Activated naive CD8-positive, alpha-beta T cell treated with anti-CD3 and anti-CD28 coated beads, Interleukin-2, amount 10 ng/mL, durations not matched to agents 7 days and 5 days (primary cell): ENCODE measurements around the gene PRKG1. TPM values are rescaled to one million over a fixed set of nuclear protein-coding genes. Genes with fewer than 3 reads are reported as not detected.

ENCODE experiments used
- ATAC-seq: fragments of 150-1000 bp; cut with Tn5 transposase; one replicate; pipeline ENCODE4 v1.10.0; 2021; ENCODE audit warnings: low read depth, moderate library complexity
- POLR2A ChIA-PET: fragments of 350-600 bp; sonication (Branson Sonifier 250); formaldehyde crosslinking; loops from one replicate; lab custom pipeline; 2021; ENCODE audit warnings: antibody characterized with exemption; lab: Charles Lee
- DNase-seq: peaks from one replicate; pipeline ENCODE4 v3.0.0; 2021
- H3K27ac Mint-ChIP-seq: one replicate; pipeline ENCODE4 v1.8.0; 2022; ENCODE audit warnings: mild to moderate bottlenecking, mixed read lengths
- H3K27me3 Mint-ChIP-seq: one replicate; pipeline ENCODE4 v1.8.0; 2022; ENCODE audit warnings: mild to moderate bottlenecking, moderate library complexity, mixed read lengths
- H3K36me3 Mint-ChIP-seq: one replicate; pipeline ENCODE4 v1.8.0; 2021; ENCODE audit warnings: mild to moderate bottlenecking, mixed read lengths
- H3K4me1 Mint-ChIP-seq: one replicate; pipeline ENCODE4 v1.8.0; 2021; ENCODE audit warnings: mixed read lengths
- H3K4me3 Mint-ChIP-seq: one replicate; pipeline ENCODE4 v1.8.0; 2022; ENCODE audit warnings: mild to moderate bottlenecking, moderate library complexity, mixed read lengths
- H3K9me3 Mint-ChIP-seq: one replicate; pipeline ENCODE4 v1.8.0; 2021; ENCODE audit warnings: mixed read lengths
- total RNA-seq, 2 experiments: library from RNA; stranded (reverse); gene quantifications; one replicate each; pipeline ENCODE4 v1.2.3, GENCODE V29; 2021

The PRKG1 gene
- total RNA-seq, 2 experiments from 2014 or later, result not detected

DNA sequence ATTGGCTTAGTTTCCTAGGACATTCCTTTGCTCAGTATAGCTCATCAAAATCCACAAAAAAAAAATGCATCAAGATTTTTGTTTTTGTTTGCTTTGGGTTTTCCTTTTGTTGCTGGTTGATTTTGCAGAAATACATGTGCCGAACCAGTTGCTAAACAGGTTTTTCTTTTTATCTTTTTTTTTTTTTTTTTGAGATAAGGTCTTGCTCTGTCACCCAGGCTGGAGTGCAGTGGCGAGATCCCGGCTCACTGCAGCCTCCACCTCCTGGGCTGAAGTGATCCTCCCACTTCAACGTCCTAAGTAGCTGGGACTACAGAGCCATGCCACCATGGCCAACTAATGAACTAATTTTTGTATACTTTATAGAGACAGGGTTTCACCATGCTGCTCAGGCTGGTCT lies 616.8 kb downstream of the PRKG1 start:
- Mint-ChIP-seq H3K36me3 (peaks cover 9% of the 10 kb centered on the region), H3K27ac (no peak overlapping the region), H3K4me1 (peaks cover 11% of the 10 kb centered on the region), H3K9me3 (peaks cover 5% of the 10 kb centered on the region), H3K4me3 (no peak overlapping the region), H3K27me3 (peaks cover 9% of the 10 kb centered on the region)
- no peak for DNase-seq
- POLR2A ChIA-PET, result interaction anchor here (1.2 kb wide), 1 partner anchor 9 kb away, joined by 3 read pairs; no protein-coding TSS in a partner anchor
- no peak for ATAC-seq

- Mint-ChIP-seq H3K36me3 (peaks cover 34% of the 10 kb centered on the region), H3K27ac (no peak overlapping the region), H3K9me3 (peaks cover 3% of the 10 kb centered on the region), H3K4me3 (no peak overlapping the region), H3K4me1 (peaks cover 29% of the 10 kb centered on the region), H3K27me3 (no peaks in the 10 kb centered on the region)
- no peak for DNase-seq
- POLR2A ChIA-PET, result no interaction called here
- ATAC-seq, result no peak
Observed at GRCh38 chr10:51694086-51694768, 619.9 kb downstream of the PRKG1 start.

DNA sequence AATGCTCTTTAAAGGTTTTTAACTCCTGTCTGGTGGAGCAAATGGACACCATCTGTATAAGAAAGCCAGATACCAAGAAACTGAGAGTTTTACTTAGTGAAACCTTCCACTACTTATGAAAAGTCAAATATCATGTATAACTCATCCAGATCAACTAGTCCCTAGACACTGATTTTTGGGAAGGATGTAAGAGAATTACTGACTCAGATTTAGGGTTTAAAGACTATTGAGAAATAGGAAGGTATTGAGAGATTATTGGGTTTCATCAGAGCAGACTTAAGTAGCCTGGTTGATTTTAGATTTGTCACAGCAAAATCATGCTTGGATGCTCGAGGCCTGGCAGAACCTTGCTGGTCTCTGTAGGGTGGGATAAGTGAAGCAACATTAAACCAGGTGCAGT lies 622.0 kb downstream of the PRKG1 start:
- H3K27ac Mint-ChIP-seq, result no peak overlapping the region
- no peak for ATAC-seq
- no peaks in the 10 kb centered on the region for H3K27me3 Mint-ChIP-seq
- H3K9me3 Mint-ChIP-seq, result no peaks in the 10 kb centered on the region
- H3K4me1 Mint-ChIP-seq, result peaks cover 31% of the 10 kb centered on the region
- POLR2A ChIA-PET, result no interaction called here
- H3K36me3 Mint-ChIP-seq, result peaks cover 37% of the 10 kb centered on the region
- DNase-seq, result no peak
- H3K4me3 Mint-ChIP-seq, result peak overlapping the region; percentile 35

- H3K4me3 Mint-ChIP-seq, result peak overlapping the region; percentile 98
- H3K9me3 Mint-ChIP-seq, result no peaks in the 10 kb centered on the region
- peaks cover 40% of the 10 kb centered on the region for H3K36me3 Mint-ChIP-seq
- POLR2A ChIA-PET, result interaction anchor here (1.1 kb wide), 1 partner anchor 12 kb away, joined by 4 read pairs; no protein-coding TSS in a partner anchor
- H3K27ac Mint-ChIP-seq, result peak overlapping the region; percentile 100
- DNase-seq (no peak), ATAC-seq (no peak)
- H3K4me1 Mint-ChIP-seq, result peaks cover 33% of the 10 kb centered on the region
- H3K27me3 Mint-ChIP-seq, result no peaks in the 10 kb centered on the region
Observed at GRCh38 chr10:51698473-51699063, 624.3 kb downstream of the PRKG1 start.

DNA sequence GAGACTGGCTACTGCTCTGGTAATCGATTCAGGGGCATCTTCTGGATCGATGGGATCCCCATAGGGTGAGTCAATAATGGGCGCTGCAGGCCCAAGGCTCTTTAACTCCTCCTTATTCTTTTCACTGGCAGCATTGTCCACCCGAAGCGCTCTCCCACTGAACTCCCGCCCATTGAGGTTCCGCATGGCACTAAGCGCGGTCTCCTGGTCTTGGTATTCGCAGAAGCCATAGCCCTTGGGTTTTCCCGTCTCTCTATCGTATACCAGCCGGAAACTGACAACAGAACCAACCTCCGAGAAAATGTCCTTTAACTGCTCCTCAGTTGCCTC lies 624.8 kb downstream of the PRKG1 start:
- DNase-seq, result no peak
- Mint-ChIP-seq H3K9me3 (no peaks in the 10 kb centered on the region), H3K4me1 (peaks cover 33% of the 10 kb centered on the region), H3K4me3 (peak overlapping the region; percentile 98), H3K27me3 (no peaks in the 10 kb centered on the region), H3K36me3 (peaks cover 40% of the 10 kb centered on the region), H3K27ac (peak overlapping the region; percentile 100)
- ATAC-seq, result peak; percentile 45
- POLR2A ChIA-PET, result interaction anchor here (1.1 kb wide), 1 partner anchor 11 kb away, joined by 4 read pairs; no protein-coding TSS in a partner anchor

DNA sequence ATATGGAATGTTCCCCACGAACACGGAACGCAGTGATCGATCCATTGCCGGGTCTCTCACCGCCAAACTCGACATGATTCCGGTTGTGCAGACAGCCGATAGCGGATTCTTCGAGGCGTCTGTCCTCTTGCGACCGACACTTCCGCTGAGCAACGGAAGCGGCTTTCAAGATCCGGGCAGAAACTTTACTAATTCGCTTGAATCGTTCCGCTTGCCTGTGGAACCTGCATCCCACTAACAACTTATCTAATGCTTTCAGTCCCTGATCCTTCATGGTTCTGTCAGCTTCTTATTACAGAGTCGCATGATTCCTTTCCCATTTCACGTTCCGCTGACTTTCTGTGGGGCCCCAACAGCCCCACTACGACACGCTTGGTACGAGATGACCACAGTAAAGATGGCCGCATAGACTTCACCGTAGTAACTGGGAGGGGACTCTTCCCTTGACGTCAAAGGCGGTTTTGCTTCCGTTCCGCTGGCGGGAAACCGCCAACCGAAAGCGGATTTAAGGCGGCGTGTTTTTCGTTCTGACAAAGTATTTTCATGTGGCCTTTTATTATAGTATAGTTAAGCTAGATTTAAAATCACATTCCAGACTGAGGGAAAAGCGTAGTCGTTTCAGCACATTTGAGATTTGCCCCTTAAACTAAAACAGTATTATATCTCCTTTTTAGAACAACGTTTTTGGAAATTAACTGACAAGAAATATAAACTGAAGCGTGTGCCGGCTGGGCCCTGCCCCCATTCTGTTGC lies 625.4 kb downstream of the PRKG1 start, which contains the start of gene CSTF2T:
CSTF2T (minus strand) TSS at position 121 of the 753 bp plus-strand sequence; CDS start at position 75, 46 bp downstream.
- peak; percentile 90 for ATAC-seq
- DNase-seq, result peak; percentile 89
- peaks cover 33% of the 10 kb centered on the region for H3K4me1 Mint-ChIP-seq
- H3K27ac Mint-ChIP-seq, result peak within 1 kb of the TSS; percentile 100
- H3K9me3 Mint-ChIP-seq, result no peaks in the 10 kb centered on the region
- peaks cover 39% of the 10 kb centered on the region for H3K36me3 Mint-ChIP-seq
- peak within 1 kb of the TSS; percentile 98 for H3K4me3 Mint-ChIP-seq
- no peaks in the 10 kb centered on the region for H3K27me3 Mint-ChIP-seq
- POLR2A ChIA-PET, result interaction anchor here (1.2 kb wide), 1 partner anchor 9 kb away, joined by 3 read pairs; no protein-coding TSS in a partner anchor

GRCh38 chr10:51700228-51700817 lies 626.0 kb downstream of the PRKG1 start:
- Mint-ChIP-seq H3K4me3 (peak overlapping the region; percentile 98), H3K4me1 (peaks cover 29% of the 10 kb centered on the region), H3K27me3 (no peaks in the 10 kb centered on the region), H3K9me3 (no peaks in the 10 kb centered on the region), H3K36me3 (peaks cover 36% of the 10 kb centered on the region), H3K27ac (peak overlapping the region; percentile 100)
- ATAC-seq (no peak), DNase-seq (no peak)
- POLR2A ChIA-PET, result interaction anchor here (1.2 kb wide), 1 partner anchor 9 kb away, joined by 3 read pairs; no protein-coding TSS in a partner anchor

DNA sequence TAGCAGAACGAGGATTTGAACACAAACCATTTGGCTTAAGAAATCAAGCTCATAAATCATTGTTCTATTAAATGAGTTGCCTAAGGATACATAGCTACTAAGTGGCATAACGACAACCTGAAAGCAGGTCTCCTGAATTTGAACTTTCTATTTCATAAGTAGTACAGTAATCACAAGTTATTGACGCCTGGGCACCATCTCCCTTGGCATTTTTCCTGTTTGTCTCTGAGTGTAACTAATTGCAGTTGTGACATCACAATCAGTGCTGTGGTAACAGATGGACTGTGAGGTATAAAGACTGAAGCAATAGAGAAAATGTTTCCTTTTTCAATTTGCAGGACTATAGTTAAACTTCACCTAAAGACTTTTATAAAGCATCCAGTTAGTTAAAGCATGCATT lies 631.5 kb downstream of the PRKG1 start:
- DNase-seq (no peak), ATAC-seq (no peak)
- POLR2A ChIA-PET, result no interaction called here
- Mint-ChIP-seq H3K36me3 (peaks cover 10% of the 10 kb centered on the region), H3K4me1 (peaks cover 29% of the 10 kb centered on the region), H3K9me3 (peaks cover 2% of the 10 kb centered on the region), H3K27ac (no peak overlapping the region), H3K27me3 (no peaks in the 10 kb centered on the region), H3K4me3 (no peak overlapping the region)

DNA sequence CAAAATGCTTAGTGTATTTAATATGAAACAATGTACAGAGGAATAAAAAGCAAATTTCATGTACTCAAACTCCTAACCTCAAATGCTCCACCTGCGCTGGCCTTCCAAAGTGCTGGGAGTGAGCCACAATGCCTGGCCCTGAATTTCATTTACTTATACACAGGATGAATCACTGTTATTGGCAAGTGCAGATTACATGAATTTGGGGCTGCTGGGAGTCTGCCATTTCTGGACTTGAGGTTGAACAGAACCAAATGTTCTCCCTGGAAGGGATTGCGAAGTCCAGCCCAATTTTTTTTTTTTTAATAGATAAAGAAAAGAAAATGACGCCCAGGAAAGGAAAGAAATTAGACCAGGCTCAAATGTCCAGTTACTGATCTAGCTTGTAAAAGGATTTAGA lies 631.9 kb downstream of the PRKG1 start:
- peaks cover 29% of the 10 kb centered on the region for H3K4me1 Mint-ChIP-seq
- H3K36me3 Mint-ChIP-seq, result peaks cover 9% of the 10 kb centered on the region
- no peak for ATAC-seq
- H3K9me3 Mint-ChIP-seq, result peaks cover 2% of the 10 kb centered on the region
- POLR2A ChIA-PET, result no interaction called here
- no peaks in the 10 kb centered on the region for H3K27me3 Mint-ChIP-seq
- no peak overlapping the region for H3K4me3 Mint-ChIP-seq
- no peak overlapping the region for H3K27ac Mint-ChIP-seq
- no peak for DNase-seq

- Mint-ChIP-seq H3K27me3 (no peaks in the 10 kb centered on the region), H3K36me3 (peaks cover 6% of the 10 kb centered on the region), H3K27ac (peak overlapping the region; percentile 89), H3K4me3 (peak overlapping the region; percentile 61), H3K4me1 (peaks cover 34% of the 10 kb centered on the region), H3K9me3 (peaks cover 3% of the 10 kb centered on the region)
- POLR2A ChIA-PET, result no interaction called here
- peak; percentile 57 for ATAC-seq
- DNase-seq, result no peak
Observed at GRCh38 chr10:51707392-51707791, 633.1 kb downstream of the PRKG1 start.

- Mint-ChIP-seq H3K4me1 (peaks cover 34% of the 10 kb centered on the region), H3K27ac (peak overlapping the region; percentile 89), H3K27me3 (no peaks in the 10 kb centered on the region), H3K4me3 (peak overlapping the region; percentile 61), H3K36me3 (peaks cover 6% of the 10 kb centered on the region), H3K9me3 (peaks cover 3% of the 10 kb centered on the region)
- ATAC-seq (peak; percentile 70), DNase-seq (no peak)
- POLR2A ChIA-PET, result no interaction called here
Observed at GRCh38 chr10:51707821-51708424, 633.6 kb downstream of the PRKG1 start.

GRCh38 chr10:51708609-51709008 lies 634.3 kb downstream of the PRKG1 start:
- H3K36me3 Mint-ChIP-seq, result peaks cover 6% of the 10 kb centered on the region
- H3K4me3 Mint-ChIP-seq, result no peak overlapping the region
- no peak for ATAC-seq
- peaks cover 3% of the 10 kb centered on the region for H3K9me3 Mint-ChIP-seq
- H3K27ac Mint-ChIP-seq, result peak overlapping the region; percentile 89
- no peak for DNase-seq
- H3K27me3 Mint-ChIP-seq, result no peaks in the 10 kb centered on the region
- POLR2A ChIA-PET, result no interaction called here
- peaks cover 34% of the 10 kb centered on the region for H3K4me1 Mint-ChIP-seq
